ENCODE results near the gene SYN1. TPM values are rescaled to one million over a fixed set of nuclear protein-coding genes. Genes with fewer than 3 reads are reported as not detected.
"Not testable (repeated sequence)": the region's sequence is repeated elsewhere in the genome, so short reads cannot be mapped to it uniquely, and the experiment has no call there.

SYN1 gene
- total RNA-seq = 0.75 TPM
- long read RNA-seq, partial matches to known transcripts = 3 of 3 reads
- long read RNA-seq, other reads (novel, unspliced or antisense) = 0 of 3 reads

DNA sequence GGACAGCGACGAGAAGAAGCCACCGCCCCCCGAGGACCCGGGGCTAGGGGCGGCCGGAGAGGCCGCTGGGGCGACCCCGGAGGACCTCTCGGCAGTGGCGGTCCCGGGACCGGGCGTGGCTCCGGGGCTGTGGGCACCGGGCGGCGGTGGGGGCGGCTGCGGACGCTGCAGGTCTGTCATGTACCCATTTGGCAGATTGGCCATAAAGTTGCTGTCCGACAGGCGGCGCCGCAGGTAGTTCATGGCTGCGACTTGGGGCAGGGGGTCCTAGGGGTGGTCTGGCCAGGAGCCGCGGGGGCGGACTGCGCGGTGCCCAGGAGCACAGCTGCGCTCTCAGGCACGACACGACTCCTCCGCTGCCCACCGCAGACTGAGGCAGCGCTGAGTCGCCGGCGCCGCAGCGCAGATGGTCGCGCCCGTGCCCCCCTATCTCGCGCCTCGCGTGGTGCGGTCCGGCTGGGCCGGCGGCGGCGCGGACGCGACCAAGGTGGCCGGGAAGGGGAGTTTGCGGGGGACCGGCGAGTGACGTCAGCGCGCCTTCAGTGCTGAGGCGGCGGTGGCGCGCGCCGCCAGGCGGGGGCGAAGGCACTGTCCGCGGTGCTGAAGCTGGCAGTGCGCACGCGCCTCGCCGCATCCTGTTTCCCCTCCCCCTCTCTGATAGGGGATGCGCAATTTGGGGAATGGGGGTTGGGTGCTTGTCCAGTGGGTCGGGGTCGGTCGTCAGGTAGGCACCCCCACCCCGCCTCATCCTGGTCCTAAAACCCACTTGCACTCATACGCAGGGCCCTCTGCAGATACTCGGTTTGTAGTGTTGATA, at the start of gene SYN1:
Gene SYN1, minus strand, starts transcription at position 372 of the 817 bp plus-strand sequence. Its CDS starts 129 bp downstream, at position 243.
- peak; percentile 99 for ATAC-seq
- H3K27me3 ChIP-seq = no peaks in the 10 kb centered on the region
- H3K27ac ChIP-seq = no peak within 1 kb of the TSS
- no peaks in the 10 kb centered on the region for H3K9me3 ChIP-seq
- peak; percentile 88 for DNase-seq
- H3K4me1 ChIP-seq = no peaks in the 10 kb centered on the region
- peak within 1 kb of the TSS; percentile 38 for H3K4me3 ChIP-seq
- TF ChIP-seq, protein P1, sequence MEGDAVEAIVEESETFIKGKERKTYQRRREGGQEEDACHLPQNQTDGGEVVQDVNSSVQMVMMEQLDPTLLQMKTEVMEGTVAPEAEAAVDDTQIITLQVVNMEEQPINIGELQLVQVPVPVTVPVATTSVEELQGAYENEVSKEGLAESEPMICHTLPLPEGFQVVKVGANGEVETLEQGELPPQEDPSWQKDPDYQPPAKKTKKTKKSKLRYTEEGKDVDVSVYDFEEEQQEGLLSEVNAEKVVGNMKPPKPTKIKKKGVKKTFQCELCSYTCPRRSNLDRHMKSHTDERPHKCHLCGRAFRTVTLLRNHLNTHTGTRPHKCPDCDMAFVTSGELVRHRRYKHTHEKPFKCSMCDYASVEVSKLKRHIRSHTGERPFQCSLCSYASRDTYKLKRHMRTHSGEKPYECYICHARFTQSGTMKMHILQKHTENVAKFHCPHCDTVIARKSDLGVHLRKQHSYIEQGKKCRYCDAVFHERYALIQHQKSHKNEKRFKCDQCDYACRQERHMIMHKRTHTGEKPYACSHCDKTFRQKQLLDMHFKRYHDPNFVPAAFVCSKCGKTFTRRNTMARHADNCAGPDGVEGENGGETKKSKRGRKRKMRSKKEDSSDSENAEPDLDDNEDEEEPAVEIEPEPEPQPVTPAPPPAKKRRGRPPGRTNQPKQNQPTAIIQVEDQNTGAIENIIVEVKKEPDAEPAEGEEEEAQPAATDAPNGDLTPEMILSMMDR (IDR thresholded peaks at IDR 0.05) = no peak
- H3K36me3 ChIP-seq = no peaks in the 10 kb centered on the region
- intact Hi-C loops (cut with DNase I) = no loop called here

DNA sequence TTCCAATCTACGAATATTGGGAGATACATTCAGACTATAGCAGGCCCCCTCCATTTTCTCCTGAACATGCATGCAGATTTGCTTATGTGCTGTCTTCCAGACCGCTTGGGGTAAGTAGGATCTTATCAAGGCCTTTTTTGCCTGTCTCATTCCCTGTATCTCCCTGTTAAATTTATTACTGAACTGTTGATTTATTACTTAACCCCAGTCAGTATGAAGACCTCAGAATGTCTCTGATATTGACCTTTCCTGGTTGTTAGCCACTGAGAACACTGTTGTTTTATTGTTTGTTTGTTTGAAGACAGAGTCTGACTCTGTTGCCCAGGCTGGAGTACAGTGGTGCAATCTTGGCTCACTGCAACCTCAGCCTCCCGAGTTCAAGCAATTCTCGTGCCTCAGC, 46.1 kb upstream of the SYN1 start:
- H3K27me3 ChIP-seq; intact Hi-C loops (cut with DNase I); H3K9me3 ChIP-seq; ATAC-seq; H3K4me3 ChIP-seq; H3K4me1 ChIP-seq; H3K36me3 ChIP-seq; DNase-seq; H3K27ac ChIP-seq: not testable (repeated sequence)

DNA sequence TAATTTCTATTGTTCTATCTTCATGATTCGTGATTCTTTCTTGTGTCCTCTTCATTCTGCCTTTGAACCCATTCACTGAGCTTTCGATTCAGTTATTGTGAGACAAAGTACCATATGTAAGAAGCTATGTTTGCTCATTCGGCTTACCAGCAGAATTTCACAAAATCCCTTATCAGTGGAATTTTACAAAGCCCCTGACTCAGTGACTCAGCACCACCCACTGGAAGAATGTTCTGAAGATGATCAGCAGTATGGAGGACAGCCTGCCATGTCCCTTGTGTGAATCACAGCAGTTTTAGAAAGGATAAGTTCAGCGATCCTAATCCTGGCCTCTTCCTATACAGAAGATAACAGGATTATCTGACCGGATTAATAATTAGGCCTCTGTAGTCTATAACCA, 45.1 kb upstream of the SYN1 start:
- intact Hi-C loops (cut with DNase I) = no loop called here
- no peak overlapping the region for H3K4me3 ChIP-seq
- ATAC-seq (no peak), DNase-seq (no peak)
- no peak overlapping the region for H3K27ac ChIP-seq
- no peaks in the 10 kb centered on the region for H3K4me1 ChIP-seq
- no peaks in the 10 kb centered on the region for H3K27me3 ChIP-seq
- TF ChIP-seq, protein P1 (IDR thresholded peaks at IDR 0.05) = no peak
- no peaks in the 10 kb centered on the region for H3K36me3 ChIP-seq
- H3K9me3 ChIP-seq = no peaks in the 10 kb centered on the region

DNA sequence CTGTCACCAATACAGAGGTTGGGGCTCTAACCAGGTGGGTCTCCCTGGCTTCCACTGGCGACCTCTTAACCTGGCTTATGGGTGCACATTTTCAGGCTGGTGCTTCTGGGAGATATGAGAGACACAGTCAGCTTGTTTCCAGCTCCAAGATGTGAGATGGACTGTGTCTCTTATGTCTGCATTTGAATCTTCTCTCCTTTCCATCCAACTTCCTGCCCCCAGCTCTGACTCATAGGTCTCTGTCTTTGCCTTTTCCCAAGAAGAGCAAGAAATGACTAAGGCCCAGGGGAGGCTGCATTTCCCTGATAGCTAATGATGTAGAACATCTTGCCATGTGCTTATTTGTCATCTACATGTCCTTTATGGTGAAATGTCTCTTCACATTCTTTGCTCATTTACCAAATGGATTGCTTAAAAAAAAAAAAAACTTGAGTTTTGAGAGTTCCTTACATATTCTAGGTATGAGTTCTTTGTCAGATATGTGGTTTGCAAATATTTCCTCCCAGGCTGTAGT, 42.5 kb upstream of the SYN1 start:
- Histone ChIP-seq H3K27ac (no peak overlapping the region), H3K4me1 (no peaks in the 10 kb centered on the region), H3K36me3 (peaks cover 4% of the 10 kb centered on the region), H3K4me3 (no peak overlapping the region), H3K9me3 (no peaks in the 10 kb centered on the region), H3K27me3 (no peaks in the 10 kb centered on the region)
- intact Hi-C loops (cut with DNase I) = no loop called here
- TF ChIP-seq, protein P1 (IDR thresholded peaks at IDR 0.05) = no peak
- DNase-seq = no peak
- ATAC-seq = no peak

DNA sequence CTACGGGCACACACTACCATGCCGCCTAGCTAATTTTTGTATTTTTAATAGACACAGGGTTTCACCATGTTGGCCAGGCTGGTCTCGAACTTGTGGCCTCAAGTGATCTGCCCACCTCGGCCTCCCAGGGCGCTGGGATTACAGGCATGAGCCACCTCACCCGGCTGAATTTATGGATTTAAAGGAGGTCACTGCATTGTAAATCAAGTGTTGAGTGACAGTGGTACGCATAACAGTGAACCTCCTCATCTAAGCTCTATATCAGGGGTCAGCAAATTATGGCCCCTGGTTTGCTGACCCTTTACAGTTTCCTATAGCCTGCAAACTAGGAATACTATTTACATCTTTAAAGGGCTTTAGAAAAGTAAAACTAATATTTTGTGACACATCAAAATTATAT, 41.9 kb upstream of the SYN1 start:
- Histone ChIP-seq H3K36me3 (peaks cover 10% of the 10 kb centered on the region), H3K27ac (no peak overlapping the region), H3K27me3 (no peaks in the 10 kb centered on the region), H3K4me3 (no peak overlapping the region), H3K4me1 (no peaks in the 10 kb centered on the region), H3K9me3 (no peaks in the 10 kb centered on the region)
- TF ChIP-seq, protein P1 (IDR thresholded peaks at IDR 0.05) = no peak
- intact Hi-C loops (cut with DNase I) = no loop called here
- ATAC-seq = no peak
- DNase-seq = no peak

DNA sequence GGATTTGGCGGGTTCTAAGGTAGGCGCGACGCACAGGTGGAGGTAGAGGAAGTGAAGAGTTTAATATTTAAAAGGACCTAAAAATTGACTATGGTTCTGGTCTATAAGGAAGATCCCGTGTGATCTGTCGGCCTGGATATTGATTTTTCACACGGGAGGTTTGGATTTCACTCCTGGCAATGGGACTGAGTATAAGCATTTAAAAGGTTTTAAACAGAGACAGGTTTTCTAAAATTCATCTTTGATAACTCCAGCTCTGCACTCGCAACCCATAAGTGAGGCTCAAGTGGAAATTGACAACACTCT, 39.7 kb upstream of the SYN1 start:
- Histone ChIP-seq H3K27ac (peak overlapping the region; percentile 98), H3K27me3 (no peaks in the 10 kb centered on the region), H3K4me1 (no peaks in the 10 kb centered on the region), H3K4me3 (peak overlapping the region; percentile 63), H3K9me3 (no peaks in the 10 kb centered on the region), H3K36me3 (peaks cover 29% of the 10 kb centered on the region)
- DNase-seq = no peak
- TF ChIP-seq, protein P1 (IDR thresholded peaks at IDR 0.05) = no peak
- intact Hi-C loops (cut with DNase I) = no loop called here
- ATAC-seq = no peak
